NCI-H2081 treated with DMSO at 0.1 percent for 48 hours (cell line): Measurements from ENCODE around the gene KCNJ1.

Experiments used
- DNase-seq: peaks from one replicate; lab custom pipeline; 2025; lab: John Stamatoyannopoulos, UW

The KCNJ1 gene

DNA sequence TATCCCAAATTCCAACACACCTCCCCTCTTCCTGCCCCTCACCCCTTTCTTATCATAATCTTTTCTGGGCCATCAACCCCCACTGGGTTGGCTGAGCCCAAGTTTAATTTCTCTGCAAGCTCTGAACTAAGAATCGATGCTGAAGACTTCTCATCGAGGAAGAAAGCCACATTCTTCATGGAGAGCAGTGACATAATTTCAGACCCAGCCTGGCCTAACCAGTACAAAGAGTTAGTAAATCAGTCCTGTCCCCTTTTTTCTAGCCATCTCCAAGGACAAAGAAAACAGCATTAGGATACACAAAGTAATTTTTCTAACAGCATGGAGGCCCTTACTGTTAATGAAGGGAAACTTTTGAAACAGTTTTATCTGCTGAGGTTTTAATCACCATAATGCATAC, 45.0 kb downstream of the KCNJ1 start:
- no peak for DNase-seq

DNA sequence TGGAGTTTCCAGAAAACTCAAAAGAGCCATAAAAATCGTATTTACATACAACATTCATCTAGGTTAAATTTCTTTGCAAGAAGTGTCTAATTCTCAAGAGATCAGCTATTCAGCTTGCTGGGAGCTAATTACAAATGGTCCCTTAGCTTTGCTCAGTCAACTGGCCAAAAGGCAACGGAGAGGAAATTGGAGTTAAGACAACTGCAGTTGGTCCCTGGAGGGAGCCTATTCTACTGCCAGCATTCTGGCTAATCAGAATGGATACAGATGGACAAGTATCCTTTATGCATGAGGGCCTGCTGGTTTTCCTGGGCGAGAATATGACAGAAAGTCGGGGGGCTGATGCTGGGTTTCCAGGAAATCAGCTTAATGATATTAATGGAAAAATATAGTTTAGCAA, 45.5 kb downstream of the KCNJ1 start:
- DNase-seq: no peak

DNA sequence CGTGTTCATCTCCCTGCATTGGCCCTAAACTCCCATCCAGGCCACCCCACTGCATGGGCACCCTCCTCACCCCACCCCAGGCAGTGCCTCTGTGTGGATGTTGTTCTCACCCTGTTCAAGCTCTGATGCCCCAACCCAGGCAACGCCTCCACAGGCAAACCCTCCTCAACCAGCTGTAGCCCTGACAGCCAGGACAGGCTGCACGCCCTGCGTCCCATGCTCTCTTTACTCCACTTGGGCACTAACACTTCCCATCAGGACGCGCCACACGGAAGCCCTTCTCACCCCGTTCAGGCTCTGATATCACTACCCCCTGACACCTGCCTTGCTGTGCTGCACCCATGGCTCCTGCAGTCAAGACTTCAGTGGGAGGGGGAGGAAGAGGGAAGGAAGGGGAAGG, 47.9 kb downstream of the KCNJ1 start:
- no peak for DNase-seq

DNA sequence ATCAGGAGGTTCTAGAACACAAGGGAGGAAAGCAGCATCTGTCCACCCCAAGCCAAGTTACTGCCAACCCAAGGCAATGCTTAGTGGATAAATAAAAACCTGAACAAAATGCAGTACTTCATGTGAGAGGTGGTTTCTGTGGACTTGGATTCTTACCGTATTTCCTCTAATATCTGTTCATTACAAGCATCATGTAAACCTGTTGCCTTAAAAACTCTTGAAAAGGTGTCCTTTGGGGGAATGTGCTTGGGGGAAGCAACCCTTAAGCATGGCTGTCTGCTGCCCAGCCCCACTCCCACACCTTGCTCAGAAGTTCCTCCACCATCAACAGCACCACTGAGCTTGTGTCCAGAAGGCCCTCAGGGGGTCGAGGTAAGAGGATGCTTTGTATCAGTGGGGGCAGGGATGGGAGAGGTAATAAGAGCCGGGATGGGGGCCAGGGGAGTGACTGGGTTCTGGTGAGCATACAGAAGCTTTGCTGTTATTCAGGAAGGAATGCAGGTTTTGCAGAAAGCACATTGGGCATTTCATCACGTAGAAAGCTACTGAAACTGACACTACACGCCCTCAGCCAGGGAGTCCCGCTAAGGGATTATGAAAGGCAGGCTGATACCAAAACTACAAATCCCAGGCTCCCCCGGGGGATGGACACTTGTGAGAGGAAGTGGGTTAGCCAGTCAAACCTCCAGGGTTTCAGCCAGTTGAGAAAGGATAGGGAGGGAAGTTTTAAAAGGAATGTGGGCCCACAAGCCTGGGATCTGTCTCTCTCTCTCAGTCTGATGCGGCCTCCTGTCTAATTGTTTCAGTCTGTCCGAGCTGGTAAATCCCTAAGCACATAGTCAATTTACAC, 52.0 kb downstream of the KCNJ1 start:
- no peak for DNase-seq

DNA sequence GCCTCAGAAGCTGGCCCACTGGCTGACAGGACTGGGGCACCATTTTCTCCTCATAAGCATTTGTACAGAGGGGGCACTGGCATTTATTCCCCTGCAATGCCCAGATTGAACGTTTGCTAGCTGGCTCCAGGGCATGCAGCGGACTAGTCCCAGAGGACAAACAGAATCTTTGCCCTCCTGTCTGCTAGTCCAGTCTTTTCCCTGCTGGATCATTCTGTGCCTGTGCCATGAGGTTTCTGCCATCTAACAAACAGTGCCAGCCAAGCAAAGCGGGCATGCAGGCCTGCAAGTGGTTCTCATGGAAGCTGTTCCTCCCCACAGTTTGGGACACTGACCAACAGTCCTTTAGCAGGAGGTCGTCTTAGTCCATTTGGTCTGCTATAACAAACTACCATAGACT, 53.4 kb downstream of the KCNJ1 start:
- no peak for DNase-seq

DNA sequence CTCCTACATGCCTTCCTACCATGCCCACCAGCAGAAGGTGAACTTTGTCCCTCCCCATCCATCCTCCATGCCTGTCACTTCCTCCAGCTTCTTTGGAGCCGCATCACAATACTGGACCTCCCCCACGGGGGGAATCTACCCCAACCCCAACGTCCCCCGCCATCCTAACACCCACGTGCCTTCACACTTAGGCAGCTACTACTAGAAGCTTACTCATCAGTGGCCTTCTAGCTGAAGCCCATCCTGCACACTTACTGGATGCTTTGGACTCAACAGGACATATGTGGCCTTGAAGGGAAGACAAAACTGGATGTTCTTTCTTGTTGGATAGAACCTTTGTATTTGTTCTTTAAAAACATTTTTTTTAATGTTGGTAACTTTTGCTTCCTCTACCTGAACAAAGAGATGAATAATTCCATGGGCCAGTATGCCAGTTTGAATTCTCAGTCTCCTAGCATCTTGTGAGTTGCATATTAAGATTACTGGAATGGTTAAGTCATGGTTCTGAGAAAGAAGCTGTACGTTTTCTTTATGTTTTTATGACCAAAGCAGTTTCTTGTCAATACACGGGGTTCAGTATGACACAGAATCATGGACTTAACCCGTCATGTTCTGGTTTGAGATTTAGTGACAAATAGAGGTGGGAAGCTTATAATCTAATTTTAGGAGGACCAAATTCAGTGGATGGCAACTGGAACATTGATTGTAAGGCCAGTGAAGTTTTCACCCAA, 56.1 kb downstream of the KCNJ1 start:
- no peak for DNase-seq

DNA sequence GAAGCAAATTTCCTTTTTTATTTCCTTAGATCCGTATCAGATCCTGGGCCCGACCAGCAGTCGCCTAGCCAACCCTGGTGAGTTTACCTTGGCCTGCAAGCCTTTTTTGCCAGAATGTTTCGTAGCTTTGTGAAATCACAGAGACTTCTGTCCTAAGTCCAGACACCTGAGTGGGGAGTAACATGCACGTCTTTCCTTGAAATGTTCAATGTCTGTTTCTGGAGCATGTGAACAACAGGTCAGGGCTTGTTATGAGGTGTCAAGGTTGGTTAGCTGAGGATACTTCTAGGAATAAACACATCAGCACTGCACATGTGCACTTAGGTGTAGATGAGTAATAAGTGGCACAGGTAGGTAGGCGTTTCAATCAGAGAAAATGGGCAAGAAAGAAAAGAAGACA, 58.0 kb downstream of the KCNJ1 start:
- DNase-seq: no peak

DNA sequence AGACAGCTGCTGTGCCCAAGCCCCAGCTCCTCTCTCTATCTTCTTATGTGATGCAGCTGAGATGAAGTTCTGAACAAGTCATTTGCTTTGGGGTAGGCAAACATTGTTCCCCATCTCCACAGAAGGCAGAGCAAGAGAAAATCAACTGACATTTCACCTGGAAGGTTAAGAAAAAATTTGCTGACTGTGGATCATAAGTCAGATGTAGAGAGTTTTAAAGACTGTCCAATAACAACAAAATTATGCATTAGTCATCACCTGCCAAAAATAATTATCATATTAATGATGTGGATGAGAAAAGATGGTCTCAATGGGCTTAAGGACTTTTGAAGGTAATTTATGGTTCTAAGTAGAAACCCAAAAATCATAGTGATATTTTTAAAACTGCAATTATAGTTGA, 59.2 kb downstream of the KCNJ1 start:
- no peak for DNase-seq

DNA sequence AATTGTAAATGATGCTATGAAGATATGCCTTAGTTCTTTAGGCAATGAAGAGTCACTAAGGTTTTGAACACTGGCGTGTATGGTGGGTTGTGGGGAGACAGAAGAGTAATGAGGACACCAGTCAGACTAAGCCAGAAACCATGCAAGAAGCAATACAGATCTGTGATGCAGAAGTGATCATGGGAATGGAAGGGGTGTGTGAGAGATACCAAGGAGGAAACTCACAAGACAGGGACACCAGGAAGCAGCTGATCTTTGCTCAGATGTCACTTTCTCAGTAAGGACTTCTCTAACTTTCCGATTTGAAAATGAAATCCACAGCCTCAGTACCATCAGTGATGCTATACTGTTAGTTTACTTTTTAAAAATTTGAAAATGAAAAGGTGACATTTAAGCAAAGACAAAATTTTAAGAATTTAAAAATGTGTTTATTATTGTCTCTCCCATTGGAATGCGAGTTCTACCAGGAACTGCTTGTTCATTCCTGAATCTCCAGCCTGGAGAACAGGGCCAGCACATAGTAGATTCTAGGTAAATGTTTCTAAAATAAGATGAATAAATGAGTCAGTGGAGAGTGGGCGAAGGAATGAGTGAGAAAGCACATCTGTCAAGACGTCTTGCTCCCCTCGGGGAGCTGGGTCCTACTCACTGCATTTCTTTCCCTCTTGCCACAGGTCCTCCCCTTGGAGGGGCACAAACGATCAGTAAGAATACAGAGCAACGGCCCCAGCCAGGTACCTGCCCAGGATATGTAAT, 60.4 kb downstream of the KCNJ1 start:
- DNase-seq: no peak

DNA sequence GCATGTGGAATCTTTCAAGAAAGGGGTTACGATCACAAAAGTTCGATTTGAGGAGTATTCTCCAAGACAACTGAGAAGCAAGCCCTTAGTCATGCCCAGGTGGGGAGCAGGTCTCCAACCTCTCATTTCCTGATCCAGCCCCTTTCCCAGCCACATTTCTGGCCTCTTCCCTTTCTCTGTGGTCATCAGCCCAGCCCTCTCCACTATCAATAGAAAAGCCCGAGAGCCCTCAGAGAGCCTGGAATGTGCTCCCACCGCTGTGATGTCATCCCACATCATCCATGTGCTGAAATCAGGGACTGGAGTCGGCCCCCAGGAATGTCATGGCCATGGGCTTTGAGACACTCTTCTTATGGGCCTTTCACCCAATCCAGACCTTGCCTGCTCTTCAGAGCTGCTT, 62.6 kb downstream of the KCNJ1 start:
- no peak for DNase-seq

DNA sequence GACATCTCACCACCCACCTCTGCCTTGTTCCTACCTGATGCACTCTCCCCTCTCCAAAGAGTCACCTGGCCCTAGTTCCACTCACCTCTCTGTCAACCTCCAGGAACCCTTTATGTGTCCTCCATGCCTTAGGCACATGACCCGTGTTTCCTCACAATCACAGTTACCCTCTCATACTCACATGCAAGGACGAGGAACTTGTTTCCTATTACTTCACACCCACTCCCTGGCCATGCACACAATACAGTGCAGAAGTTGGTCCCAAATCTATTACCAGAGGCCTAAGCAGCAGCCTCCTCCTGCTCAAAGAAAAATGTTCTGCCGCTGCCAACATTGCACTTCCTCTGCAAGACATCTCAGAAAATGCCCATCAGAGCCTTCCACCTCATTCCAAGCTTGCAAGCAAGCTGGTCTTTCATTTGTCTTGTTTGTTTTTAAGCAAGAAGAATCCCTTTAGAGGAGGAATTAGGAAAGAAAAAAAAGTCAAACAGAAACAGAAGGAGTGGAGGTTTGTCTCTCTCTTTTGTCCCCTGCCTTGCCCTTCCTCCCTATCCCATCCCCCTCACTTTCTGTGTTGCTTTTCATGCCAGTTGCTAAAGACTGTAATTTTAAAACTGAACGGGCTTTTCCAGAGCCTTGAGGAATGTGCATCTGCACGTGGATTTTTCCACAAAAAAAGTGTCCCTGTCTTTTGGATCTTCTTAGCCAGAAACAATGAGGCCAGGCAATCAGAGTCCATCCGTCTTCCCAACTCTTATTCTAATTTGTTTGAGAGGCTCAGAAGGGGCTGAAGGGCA, 63.4 kb downstream of the KCNJ1 start:
- DNase-seq: no peak

DNA sequence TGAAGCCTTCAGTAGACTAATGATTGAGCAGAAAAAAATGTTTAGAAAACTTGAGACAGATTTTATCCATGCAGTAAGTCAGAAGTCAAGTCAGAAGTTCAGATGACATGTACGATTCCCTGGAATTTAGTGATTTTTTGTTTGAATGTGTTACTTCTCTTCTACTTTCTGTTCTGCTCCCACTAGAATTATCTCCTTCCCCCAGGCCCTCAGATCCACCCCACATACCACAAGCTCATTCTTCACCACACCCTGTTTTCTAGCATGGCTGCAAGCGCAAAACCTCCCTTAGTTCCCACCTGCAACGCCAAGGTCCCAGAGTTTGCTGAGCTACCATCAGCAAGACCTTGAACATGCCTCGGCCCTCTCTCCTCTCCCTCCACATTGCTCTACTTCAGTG, 64.1 kb downstream of the KCNJ1 start:
- no peak for DNase-seq

DNA sequence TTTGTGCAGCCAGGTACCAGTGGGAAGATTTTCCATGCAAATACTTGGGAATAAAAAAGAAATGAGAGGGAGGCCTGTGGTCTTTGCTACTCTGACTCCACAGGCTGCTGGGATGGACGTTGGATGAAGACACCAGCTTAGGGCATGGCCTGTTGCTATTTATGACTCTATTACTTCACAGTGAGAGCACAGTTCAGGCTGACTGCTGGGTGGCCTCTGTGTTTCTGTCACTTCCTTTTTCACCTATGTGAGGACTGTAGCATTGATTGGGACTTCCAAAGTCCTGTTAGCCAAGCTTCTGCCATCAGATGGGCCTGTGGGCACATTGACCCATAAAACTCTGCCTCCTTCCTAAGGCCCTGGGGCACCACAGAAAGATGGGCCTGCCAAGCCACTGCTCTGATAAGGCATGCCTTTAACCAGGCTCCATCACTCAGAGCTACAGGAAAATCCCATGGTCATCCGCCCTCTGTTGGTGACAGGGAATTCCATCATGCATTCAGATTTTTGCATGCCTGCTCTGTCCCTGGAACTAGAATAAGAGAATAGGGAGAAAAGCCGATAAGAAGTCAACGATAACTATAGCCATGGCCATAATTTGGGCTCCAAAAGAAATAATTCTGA, 64.6 kb downstream of the KCNJ1 start:
- DNase-seq: peak; percentile 5

DNA sequence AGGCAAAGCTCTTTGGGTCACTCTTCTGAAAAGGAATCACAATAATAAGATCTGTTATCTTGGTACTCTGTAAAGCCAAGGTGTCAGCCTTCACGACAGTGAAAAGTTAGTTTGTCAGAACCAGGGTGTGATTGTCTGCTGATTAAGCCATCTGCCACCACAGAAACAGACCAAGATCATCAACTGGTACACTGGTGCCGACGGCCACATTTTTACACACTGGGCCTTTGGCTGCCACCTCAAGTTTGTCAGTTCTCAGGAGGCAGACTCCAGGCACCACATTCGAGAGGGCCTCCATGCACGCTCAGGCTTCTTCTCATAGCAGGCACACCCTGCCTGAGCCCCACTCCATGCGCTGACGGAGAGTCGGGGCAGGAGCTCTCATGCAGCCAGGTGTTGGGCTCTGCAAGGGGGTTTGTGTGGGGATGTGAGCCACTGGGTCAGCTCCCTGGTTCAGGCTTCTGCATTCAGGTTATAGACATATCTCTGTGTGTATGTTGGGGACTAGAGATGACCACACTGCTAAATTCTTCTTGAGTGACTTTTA, 66.2 kb downstream of the KCNJ1 start:
- no peak for DNase-seq

DNA sequence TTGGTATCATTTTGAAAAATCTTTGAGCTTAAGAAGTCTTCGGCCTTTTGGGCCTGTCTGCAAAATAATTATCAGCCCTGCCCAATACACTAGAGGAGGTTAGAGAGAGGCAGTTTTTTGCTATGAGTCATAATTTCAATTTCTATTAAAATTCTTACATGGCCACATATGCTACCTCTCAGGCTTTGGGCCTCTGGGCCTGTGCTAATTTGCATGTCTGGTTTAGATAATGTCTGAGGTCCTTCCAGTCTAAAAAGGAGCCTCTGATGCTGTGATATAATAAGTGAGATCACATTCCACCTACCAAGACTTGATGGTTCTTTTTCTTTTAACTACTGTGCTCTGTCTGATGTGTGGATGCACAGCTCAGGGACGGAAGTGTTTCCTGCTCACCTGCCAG, 70.8 kb downstream of the KCNJ1 start:
- DNase-seq: no peak

DNA sequence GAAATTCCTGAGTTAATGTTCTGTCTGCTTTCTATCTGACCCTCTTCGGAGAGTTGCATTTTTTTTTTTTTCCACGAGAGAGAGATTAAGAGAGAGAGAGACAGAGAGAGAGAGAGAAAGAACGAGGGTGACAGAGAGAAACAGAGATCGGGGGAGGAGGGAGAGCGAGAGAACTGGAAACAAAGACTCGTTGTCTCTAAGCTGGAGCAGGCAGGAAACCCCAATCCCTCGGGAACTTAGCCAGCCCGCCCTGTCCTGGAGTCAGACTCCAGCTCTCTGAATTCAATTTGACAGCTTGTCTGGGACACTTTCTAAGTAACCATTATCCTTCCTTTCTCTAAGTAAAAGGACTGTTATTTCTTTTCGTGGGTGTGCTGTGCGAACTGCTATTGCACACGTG, 76.9 kb downstream of the KCNJ1 start:
- DNase-seq: no peak

DNA sequence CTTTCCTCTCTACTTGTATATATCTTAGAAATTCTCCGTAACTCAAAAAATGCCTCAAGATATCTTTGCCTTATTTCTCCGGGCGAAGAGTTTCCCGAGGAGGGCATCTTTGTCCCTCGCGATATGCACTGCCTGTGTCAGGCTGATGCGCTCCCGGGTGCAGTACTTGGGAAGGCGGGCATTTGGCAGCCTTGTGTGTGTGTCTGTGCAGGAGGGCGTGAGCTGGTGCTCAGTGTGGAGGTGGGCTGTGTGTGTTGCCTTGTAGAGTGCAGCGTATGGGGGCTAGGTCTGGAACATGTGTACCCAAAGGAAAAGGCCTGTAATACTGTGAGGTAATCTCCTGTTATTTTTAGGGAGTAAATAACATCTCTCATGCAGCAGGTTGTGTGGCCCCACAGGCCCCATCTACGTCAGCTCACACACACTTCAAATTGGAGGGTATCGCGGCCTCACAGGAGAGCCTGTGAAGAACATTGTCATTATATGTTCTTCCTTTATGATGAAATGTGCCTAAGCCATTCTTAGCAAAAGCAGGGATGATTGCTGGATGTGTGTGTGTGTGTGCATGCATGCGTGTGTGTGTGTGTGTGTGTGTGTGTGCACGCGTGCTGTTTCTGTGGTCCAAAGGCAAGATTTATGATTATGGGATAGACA, 77.5 kb downstream of the KCNJ1 start:
- no peak for DNase-seq
